ENCODE measurements around the gene ENTHD1.

DNA sequence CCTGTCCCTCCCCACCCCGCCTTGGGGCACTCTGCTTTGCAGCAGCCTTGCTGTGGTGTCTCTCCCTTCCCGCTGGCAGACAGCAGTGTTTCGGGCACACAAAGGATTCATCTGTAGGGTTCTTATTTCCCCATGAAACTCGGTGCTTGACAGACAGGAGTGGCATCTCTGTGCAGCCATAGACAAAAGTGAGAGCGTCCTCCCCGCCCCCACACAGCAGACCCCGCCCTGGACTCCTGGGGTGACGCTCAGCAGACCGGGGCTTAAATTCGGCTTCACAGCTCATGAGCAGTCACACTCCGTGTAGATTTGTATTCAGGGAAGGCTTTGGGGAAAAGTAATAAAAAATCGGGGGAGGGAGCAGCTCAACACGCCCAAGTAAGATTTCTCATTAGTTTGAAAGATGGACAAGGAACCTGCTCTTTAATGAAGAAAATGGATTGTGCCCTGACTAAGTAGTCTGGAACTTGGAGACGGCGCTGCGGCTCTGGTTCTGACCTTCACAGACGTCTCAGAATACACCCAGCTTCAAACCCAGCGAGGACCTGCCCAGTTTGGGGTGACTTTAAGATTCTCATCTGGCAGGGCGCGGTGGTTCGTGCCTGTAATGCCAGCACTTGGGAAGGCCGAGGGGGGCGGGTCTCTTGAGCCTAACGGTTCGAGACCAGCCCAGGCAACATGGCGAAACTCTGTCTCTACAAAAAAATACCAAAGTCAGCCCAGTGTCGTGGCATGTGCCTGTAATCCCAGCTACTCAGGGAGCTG is 187.0 kb downstream of the ENTHD1 start:
- TF ChIP-seq, protein P1, sequence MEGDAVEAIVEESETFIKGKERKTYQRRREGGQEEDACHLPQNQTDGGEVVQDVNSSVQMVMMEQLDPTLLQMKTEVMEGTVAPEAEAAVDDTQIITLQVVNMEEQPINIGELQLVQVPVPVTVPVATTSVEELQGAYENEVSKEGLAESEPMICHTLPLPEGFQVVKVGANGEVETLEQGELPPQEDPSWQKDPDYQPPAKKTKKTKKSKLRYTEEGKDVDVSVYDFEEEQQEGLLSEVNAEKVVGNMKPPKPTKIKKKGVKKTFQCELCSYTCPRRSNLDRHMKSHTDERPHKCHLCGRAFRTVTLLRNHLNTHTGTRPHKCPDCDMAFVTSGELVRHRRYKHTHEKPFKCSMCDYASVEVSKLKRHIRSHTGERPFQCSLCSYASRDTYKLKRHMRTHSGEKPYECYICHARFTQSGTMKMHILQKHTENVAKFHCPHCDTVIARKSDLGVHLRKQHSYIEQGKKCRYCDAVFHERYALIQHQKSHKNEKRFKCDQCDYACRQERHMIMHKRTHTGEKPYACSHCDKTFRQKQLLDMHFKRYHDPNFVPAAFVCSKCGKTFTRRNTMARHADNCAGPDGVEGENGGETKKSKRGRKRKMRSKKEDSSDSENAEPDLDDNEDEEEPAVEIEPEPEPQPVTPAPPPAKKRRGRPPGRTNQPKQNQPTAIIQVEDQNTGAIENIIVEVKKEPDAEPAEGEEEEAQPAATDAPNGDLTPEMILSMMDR (IDR thresholded peaks at IDR 0.05; ENCODE audit: low read length) = no peak
- TF ChIP-seq EZH2phosphoT487 (IDR thresholded peaks at IDR 0.05; ENCODE audit: low read length) = no peak
